ENCODE measurements around the gene MREG.

GRCh38 chr2:215914777-215915165 is 98.6 kb downstream of the MREG start:
- TF ChIP-seq POLR2A (IDR thresholded peaks at IDR 0.05) (no peak), CTCF (IDR thresholded peaks at IDR 0.05) (no peak), POLR2AphosphoS5 (IDR thresholded peaks at IDR 0.05) (no peak)

Data from sigmoid colon (tissue), 4 donors.